ENCODE measurements around the gene MBD5.

MBD5 gene

GRCh38 chr2:148350199-148350598 is 329.3 kb downstream of the MBD5 start:
- DNase-seq = no peak

DNA sequence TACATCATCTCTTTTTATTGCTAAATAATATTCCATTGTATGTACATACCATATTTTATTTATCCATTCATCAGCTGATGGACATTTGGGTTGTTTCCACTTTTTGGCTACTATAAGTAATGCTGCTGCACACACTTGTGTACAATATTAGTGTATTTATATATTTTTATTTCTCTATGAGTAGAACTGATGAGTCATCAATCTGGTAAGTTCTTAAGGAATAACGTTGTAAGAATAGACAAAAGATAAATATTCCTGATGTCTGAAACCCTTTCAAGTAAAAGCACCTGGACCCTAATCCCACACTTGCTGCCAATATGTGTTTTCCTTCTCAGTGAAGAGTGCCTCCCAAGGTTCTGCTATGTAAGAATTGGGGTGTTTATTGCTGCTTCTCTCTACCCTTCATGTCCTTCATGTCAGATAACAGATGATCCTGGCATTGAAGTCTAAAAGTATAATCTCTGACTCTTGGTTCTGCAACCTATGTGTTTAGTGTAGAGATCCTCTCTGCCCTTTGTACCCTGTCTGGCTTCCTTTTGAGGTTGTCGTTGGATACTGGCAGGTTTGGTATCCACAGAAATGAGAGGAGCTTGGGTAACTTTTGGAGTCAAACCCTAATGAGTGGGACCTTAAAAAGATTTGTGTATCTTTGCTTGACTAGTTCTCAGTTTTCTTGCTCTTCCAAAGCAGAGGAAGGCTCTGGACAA is 330.7 kb downstream of the MBD5 start:
- no peak for DNase-seq

DNA sequence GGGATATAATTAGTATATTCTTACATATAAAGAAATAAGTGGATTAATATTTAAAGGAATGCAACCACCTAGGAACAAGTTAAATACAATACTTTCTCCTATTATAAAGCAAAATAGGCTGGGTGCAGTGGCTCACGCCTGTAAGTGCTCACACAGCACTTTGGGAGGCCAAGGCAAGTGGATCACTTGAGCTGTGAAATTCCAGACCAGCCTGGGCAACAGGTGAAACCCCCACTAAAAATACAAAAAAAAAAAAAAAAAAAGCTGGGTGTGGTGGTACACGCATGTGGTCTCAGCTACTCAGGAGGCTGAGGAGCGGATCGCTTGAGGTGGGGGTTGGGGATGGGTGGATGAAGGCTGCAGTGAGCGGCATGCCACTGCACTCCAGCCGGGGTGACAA is 337.5 kb downstream of the MBD5 start:
- no peak for DNase-seq

GRCh38 chr2:148360662-148361061 is 339.8 kb downstream of the MBD5 start:
- no peak for DNase-seq

DNA sequence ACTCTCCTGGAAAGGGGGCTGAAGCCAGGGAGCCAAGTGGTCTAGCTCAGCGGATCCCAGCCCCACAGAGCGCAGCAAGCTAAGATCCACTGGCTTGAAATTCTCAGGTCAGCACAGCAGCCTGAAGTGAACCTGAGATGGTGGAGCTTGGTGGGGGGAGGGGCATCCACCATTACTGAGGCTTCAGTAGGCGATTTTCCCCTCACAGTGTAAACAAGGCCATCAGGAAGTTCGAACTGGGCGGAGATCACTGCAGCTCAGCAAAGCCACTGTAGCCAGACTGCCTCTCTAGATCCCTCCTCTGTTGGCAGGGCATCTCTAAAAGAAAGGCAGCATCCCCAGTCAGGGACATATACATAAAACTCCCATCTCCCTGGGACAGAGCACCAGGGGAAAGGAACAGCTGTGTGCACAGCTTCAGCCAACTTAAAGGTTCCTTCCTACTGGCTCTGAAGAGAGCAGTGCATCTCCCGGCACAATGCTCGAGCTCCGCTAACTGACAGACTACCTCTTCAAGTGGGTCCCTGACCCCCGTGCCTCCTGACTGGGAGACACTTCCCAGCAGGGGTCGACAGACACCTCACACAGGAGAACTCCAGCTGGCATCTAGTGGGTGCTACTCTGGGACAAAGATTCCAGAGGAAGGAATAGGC is 341.4 kb downstream of the MBD5 start:
- no peak for DNase-seq

GRCh38 chr2:148375214-148375613 is 354.3 kb downstream of the MBD5 start:
- no peak for DNase-seq

GRCh38 chr2:148391324-148391723 is 370.4 kb downstream of the MBD5 start:
- DNase-seq = no peak

- DNase-seq = no peak
These were observed 381.9 kb downstream of the MBD5 start for GRCh38 chr2:148402786-148403185.

GRCh38 chr2:148410899-148411298 is 390.0 kb downstream of the MBD5 start:
- DNase-seq = no peak

DNA sequence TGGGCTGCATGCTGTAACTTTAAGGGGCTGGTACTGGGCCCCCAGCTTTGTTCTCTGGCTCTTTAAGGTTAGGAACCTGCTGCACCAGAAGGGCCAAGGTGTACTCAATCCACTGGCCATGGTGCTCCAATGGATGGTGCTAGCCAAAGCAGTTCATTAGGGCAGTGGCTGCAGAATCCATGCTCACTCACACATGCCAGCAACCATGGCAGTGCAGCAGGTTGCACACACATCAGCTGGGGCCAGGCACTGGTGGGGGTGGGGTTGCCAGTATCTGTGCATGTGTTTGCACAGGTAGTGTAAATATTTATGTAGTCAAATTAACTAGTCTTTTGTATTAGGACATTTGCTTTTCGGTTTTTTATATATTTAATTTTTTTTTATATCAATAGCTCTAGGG is 395.4 kb downstream of the MBD5 start:
- no peak for DNase-seq

GRCh38 chr2:148430101-148430500 is 409.2 kb downstream of the MBD5 start:
- no peak for DNase-seq

DNA sequence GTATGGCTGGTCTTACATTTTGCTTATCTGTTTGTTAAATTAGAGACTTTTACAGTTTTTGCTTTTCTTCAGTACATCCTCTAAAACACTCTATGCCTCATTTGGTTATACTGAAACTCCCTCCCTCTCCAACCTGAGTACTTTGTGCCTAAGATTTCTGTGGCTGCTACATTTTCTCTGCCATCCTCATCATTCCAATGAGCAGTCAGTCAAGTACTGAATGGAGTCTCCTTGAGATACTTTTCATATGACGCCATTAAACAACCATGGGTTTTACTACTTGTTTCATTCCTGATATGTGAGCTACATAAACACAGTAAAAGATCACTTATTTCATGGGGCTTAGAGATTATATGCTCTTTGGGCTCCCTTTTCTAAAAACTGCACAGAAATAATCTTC is 427.0 kb downstream of the MBD5 start:
- no peak for DNase-seq

- no peak for DNase-seq
These were observed 429.6 kb downstream of the MBD5 start for GRCh38 chr2:148450531-148450930.

- no peak for DNase-seq
These were observed 430.2 kb downstream of the MBD5 start for GRCh38 chr2:148451046-148451445.

- DNase-seq = no peak
These were observed 434.9 kb downstream of the MBD5 start for GRCh38 chr2:148455791-148456190.

DNA sequence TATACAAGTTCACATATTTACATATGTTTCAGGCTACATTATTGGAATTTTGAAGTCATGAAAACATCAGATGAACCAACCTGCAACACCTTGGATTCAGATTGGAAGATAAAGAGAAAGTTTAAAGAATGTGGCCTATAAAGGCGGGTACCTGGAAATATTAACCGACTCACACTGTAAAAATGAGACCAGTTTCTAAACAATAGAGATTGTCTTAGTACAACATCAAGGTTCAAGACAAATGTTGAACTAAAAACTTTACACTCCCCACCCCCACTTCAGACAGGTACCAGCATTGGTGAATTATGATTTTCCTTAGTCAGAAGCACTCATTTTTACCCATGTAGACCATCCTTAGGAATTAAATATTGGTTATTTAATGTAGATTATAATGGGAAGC is 437.3 kb downstream of the MBD5 start:
- DNase-seq = no peak

DNA sequence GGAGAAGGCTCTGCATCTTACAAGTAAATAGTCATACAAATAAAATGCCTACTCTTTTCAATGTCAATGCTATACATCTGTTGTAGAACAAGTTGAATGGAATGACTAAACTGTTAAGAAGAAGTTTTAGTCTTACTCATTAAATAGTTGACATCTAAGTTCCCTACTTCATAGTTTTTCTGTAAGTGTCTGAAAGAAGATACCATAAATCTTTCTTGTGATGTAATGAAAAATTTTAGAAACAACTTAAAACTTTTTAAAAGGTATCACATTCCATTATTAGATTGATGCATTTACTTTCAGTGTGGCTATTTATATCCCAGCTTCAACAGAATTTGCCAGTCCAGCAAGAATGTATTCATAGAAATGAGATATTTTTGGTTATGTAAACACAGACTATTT is 438.5 kb downstream of the MBD5 start:
- no peak for DNase-seq

DNA sequence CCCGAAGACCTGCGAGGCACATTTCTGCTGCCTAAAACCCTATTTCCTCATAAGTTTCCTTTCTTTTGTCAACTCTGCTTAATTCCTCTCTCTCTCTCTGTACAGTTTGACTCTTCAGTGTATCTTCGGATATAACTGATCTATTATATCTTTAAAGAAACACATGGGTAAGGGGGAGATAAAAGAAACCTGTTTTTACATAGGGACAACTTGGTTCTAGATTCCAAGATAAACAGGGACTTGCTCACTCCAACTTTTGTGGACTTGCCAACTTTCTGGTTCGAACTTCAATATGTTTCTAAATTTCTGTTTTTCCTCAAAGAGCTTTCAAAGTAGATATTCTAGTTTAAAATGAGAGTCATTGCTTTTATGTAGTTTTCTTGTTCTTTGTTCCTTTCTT is 441.0 kb downstream of the MBD5 start:
- no peak for DNase-seq

DNA sequence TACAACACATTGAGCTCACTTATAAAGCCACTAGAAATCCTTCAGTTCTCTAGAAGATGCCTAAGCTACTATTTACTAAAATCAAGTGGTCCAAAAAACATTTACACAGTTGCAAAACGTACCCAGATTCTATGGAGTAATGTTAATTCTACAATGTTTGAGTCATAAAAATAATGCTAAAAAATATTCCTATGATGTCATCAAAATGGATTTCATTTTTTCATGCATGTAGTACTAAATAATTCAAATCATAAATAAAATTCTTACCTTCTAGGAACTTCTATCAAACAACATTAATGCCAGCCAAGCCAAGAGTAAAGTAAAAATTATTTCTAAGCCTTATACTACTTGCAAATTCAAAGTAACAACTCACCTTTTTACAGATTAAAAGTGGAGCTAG is 454.7 kb downstream of the MBD5 start:
- no peak for DNase-seq

DNA sequence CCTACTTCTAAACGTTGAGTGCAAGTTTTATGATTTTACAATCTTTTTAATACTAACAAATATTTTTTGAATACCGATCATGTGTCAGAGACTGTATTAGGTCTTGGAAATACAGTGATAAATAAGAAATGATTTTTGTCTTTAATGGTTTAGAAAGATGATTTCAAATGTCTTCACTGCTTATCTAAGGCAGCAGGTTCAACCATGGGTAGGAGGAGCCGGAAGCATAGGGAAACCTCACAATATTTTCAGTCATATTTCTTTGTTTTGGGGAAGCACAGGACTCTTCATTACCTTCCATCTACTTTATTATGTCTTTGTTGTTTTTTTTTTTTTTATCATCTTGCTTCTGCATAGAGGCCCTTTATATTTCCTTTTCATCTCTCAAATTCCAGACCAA is 458.5 kb downstream of the MBD5 start:
- no peak for DNase-seq

- no peak for DNase-seq
These were observed 462.8 kb downstream of the MBD5 start for GRCh38 chr2:148483665-148484064.

GRCh38 chr2:148484066-148484465 is 463.2 kb downstream of the MBD5 start:
- DNase-seq = no peak

- DNase-seq = no peak
These were observed 465.8 kb downstream of the MBD5 start for GRCh38 chr2:148486655-148487054.

- no peak for DNase-seq
These were observed 466.5 kb downstream of the MBD5 start for GRCh38 chr2:148487439-148487838.

DNA sequence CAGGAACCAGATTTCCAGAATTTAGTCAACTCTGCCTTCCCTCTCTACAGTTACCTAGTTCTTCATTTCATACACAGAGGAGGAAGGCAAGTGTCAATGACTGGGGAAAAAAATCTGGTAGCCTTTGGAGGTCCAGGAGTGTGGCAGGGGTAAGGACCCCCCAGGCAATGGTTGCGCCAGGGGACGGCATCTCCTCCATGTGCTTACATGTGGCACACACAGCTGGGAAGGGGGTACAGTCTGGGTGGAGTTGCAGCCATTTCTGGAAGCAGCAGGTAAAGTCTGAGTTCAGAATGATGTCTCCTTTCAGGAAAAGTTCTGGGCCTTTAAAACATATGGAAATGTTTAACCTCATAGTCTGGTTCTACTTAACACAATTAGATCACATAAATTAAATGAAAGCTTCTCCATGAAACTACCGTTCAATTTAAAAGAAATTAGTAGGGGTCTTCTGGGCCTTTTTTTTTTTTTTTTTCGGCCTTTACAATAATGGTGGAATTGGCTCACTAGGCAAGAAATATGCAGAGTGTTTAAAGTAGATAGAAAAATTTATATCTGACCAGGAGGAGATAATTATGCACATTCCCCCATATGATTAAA is 470.0 kb downstream of the MBD5 start:
- DNase-seq = no peak
